AG04449 (cell line): ENCODE results near the gene COBLL1.
A peak's percentile ranks its signal among the peaks of the same experiment; 100 is the strongest.

ENCODE experiments used
- CTCF ChIA-PET: fragments of 350-600 bp; formaldehyde crosslinking; extraction: SDS; loops from one replicate; lab custom pipeline; 2021; ENCODE audit warnings: antibody characterized with exemption; lab: Yijun Ruan, JAX
- POLR2A ChIA-PET: fragments of 400-600, 350-600 bp; formaldehyde crosslinking; extraction: SDS; loops from one replicate; lab custom pipeline; 2020; ENCODE audit warnings: antibody characterized with exemption, inconsistent platforms; lab: Yijun Ruan, JAX
- DNase-seq: peaks from one replicate; pipeline ENCODE4 v3.0.0-alpha.2; 2010; ENCODE audit warnings: low read depth, low spot score
- H3K4me3 ChIP-seq: 2 replicates; pipeline ENCODE4 v1.5.1; 2011; ENCODE audit warnings: low read depth, mild to moderate bottlenecking, control low read depth, low read length
- TF ChIP-seq, protein P1 (sequence below): IDR thresholded peaks from one replicate; pipeline ENCODE4 v1.5.1; 2011; ENCODE audit warnings: mild to moderate bottlenecking, moderate library complexity, low read length, control low read depth, inconsistent platforms; ENCODE audit not compliant: insufficient read depth; ENCODE audit errors: missing control alignments

COBLL1 gene

DNA sequence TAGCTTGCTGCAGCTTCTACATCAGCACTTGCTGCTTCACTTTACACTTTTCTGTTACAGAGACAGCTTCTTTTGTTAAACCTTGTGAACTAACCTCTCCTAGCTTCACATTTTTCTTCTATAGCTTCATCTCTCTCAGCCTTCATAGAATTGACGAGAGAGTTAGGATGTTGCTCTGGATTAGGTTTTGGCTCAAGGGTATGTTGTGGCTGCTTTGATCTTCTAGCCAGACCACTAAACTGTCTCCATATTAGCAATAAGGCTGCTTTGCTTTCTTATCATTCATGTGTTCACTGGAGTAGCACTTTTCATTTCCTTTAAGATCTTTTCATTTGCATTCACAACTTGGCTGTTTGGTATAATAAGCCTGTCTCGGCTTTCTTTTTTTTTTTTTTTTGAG is 174.1 kb downstream of the COBLL1 start:
- ChIA-PET CTCF (no interaction called here), POLR2A (no interaction called here)
- H3K4me3 ChIP-seq = no peak overlapping the region
- TF ChIP-seq, protein P1, sequence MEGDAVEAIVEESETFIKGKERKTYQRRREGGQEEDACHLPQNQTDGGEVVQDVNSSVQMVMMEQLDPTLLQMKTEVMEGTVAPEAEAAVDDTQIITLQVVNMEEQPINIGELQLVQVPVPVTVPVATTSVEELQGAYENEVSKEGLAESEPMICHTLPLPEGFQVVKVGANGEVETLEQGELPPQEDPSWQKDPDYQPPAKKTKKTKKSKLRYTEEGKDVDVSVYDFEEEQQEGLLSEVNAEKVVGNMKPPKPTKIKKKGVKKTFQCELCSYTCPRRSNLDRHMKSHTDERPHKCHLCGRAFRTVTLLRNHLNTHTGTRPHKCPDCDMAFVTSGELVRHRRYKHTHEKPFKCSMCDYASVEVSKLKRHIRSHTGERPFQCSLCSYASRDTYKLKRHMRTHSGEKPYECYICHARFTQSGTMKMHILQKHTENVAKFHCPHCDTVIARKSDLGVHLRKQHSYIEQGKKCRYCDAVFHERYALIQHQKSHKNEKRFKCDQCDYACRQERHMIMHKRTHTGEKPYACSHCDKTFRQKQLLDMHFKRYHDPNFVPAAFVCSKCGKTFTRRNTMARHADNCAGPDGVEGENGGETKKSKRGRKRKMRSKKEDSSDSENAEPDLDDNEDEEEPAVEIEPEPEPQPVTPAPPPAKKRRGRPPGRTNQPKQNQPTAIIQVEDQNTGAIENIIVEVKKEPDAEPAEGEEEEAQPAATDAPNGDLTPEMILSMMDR = no peak
- no peak for DNase-seq

DNA sequence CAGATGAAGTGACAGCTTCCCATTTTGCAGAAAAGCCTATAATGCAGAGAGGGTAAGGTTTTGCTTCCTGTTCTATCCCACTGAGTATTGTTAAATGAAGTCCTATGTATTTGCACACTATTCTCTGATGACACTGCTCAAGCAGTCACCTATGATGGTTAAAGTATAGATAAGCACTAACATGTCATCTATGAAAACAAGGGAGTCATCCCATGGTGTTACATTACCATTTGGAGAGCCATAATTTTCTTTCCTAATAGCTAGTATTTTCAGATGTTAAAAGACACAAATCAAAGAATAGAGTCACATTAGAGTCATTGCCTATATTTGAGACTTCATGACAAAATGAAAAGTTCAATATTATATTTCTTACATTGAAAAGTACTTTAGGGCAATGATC is 177.6 kb downstream of the COBLL1 start:
- POLR2A ChIA-PET = no interaction called here
- no peak for DNase-seq
- no peak overlapping the region for H3K4me3 ChIP-seq
- TF ChIP-seq, protein P1 = no peak
- CTCF ChIA-PET = interaction anchor here (1.4 kb wide), 1 partner anchor 12 kb away, joined by 4 read pairs; no protein-coding TSS in a partner anchor

- TF ChIP-seq, protein P1 = no peak
- peak; percentile 12 for DNase-seq
- H3K4me3 ChIP-seq = no peak overlapping the region
- POLR2A ChIA-PET = no interaction called here
- CTCF ChIA-PET = no interaction called here
These were observed 178.6 kb downstream of the COBLL1 start for GRCh38 chr2:164662868-164663631.

GRCh38 chr2:164662066-164662465 is 179.6 kb downstream of the COBLL1 start:
- TF ChIP-seq, protein P1 = no peak
- POLR2A ChIA-PET = no interaction called here
- no peak overlapping the region for H3K4me3 ChIP-seq
- DNase-seq = no peak
- CTCF ChIA-PET = no interaction called here

DNA sequence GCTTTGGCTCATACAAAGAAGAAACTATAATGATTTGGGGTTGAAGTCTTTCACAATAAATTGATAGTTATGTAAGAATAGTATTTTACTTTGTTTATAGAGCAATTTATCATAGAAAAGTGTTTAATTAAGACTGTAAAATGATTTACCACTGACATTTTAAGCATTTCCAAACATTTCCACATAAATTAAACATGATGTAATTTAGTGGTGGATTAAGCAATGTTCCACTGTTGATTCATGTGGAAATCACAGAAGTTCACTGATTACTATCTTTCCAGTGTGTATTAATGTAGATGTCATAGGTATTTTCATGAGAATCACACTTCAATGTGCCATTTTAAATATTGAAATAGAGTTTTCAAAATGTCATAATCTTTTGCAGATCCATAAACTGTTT is 180.3 kb downstream of the COBLL1 start:
- H3K4me3 ChIP-seq = no peak overlapping the region
- ChIA-PET POLR2A (no interaction called here), CTCF (interaction anchor here (2.3 kb wide), 1 partner anchor 101 kb away, joined by 12 read pairs; no protein-coding TSS in a partner anchor)
- TF ChIP-seq, protein P1 = no peak
- DNase-seq = no peak

DNA sequence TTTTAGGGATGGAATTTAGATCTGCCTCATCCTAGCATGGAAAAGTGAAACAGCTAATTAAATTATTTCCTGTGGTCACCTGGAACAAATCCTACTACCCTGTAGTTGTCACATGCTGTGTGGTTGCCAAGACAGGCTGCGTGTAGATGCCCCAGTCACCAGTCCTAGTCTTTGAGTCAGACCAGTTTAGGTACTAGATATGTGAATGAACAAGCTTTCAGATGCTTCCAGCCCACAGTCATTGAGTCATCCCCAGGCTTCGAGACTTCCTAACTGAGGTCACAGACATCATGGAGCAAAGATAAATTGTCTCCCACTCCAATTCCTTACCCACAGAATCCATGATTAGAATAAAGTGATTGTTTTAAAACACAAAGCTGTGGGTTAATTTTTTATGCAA is 184.5 kb downstream of the COBLL1 start:
- TF ChIP-seq, protein P1 = no peak
- DNase-seq = peak; percentile 77
- ChIA-PET POLR2A (interaction anchor here (0.9 kb wide), 1 partner anchor 15 kb away, joined by 3 read pairs; no protein-coding TSS in a partner anchor), CTCF (interaction anchor here (0.8 to 1.7 kb wide), 4 partner anchors 59 to 97 kb away, joined by 3 to 6 read pairs (median 4); no protein-coding TSS in a partner anchor)
- no peak overlapping the region for H3K4me3 ChIP-seq
